Measurements from ENCODE around the gene PSMB5.
A peak's percentile ranks its signal among the peaks of the same experiment; 100 is the strongest.

PSMB5 gene

GRCh38 chr14:23034498-23035302, at the start of gene PSMB5:
Gene PSMB5, minus strand, starts transcription at chr14:23034900. Its CDS starts 19 bp downstream, at chr14:23034881.
- peak; percentile 63 to 64 for DNase-seq (ENCODE audit: low read depth in 2 of 2)

GRCh38 chr14:23080474-23080873, 45.8 kb upstream of the PSMB5 start:
- no peak for DNase-seq (ENCODE audit: low read depth in 2 of 2)

- no peak for DNase-seq (ENCODE audit: low read depth in 2 of 2)
Measured at GRCh38 chr14:23079716-23080115, 45.0 kb upstream of the PSMB5 start.

- no peak for DNase-seq (ENCODE audit: low read depth in 2 of 2)
Measured at GRCh38 chr14:23078692-23079116, 44.0 kb upstream of the PSMB5 start.

GRCh38 chr14:23077962-23078361, 43.3 kb upstream of the PSMB5 start:
- DNase-seq (ENCODE audit: low read depth in 2 of 2) = no peak

- DNase-seq (ENCODE audit: low read depth in 2 of 2) = no peak
Measured at GRCh38 chr14:23076785-23077408, 42.2 kb upstream of the PSMB5 start.

GRCh38 chr14:23074906-23075305, 40.2 kb upstream of the PSMB5 start:
- DNase-seq (ENCODE audit: low read depth in 2 of 2) = no peak

- no peak for DNase-seq (ENCODE audit: low read depth in 2 of 2)
Measured at GRCh38 chr14:23071921-23072539, 37.3 kb upstream of the PSMB5 start.

GRCh38 chr14:23071244-23071920, 36.7 kb upstream of the PSMB5 start:
- DNase-seq (ENCODE audit: low read depth in 2 of 2) = peak; percentile 32 to 47

- DNase-seq (ENCODE audit: low read depth in 2 of 2) = no peak
Measured at GRCh38 chr14:23070262-23071129, 35.8 kb upstream of the PSMB5 start.

- no peak for DNase-seq (ENCODE audit: low read depth in 2 of 2)
Measured at GRCh38 chr14:23069413-23069806, 34.7 kb upstream of the PSMB5 start.

GRCh38 chr14:23068789-23069412, 34.2 kb upstream of the PSMB5 start:
- peak; percentile 37 to 53 for DNase-seq (ENCODE audit: low read depth in 2 of 2)

- no peak for DNase-seq (ENCODE audit: low read depth in 2 of 2)
Measured at GRCh38 chr14:23067847-23068788, 33.4 kb upstream of the PSMB5 start.

GRCh38 chr14:23066855-23067744, 32.4 kb upstream of the PSMB5 start:
- DNase-seq (ENCODE audit: low read depth in 2 of 2) = no peak

GRCh38 chr14:23066368-23066767, 31.7 kb upstream of the PSMB5 start:
- no peak for DNase-seq (ENCODE audit: low read depth in 2 of 2)

- DNase-seq (ENCODE audit: low read depth in 2 of 2) = no peak
Measured at GRCh38 chr14:23063601-23064000, 28.9 kb upstream of the PSMB5 start.

- no peak for DNase-seq (ENCODE audit: low read depth in 2 of 2)
Measured at GRCh38 chr14:23062002-23062401, 27.3 kb upstream of the PSMB5 start.

GRCh38 chr14:23060536-23061260, 26.0 kb upstream of the PSMB5 start:
- DNase-seq (ENCODE audit: low read depth in 2 of 2) = no peak

Measured in stimulated activated CD8-positive, alpha-beta memory T cell treated with anti-CD3 and anti-CD28 coated beads, Interleukin-7, amount 100 ng/mL, for 1 hour (primary cell).